Fibroblast of lung (primary cell): ENCODE data around the gene INPP5A. TPM values are rescaled to one million over a fixed set of nuclear protein-coding genes. Genes with fewer than 3 reads are reported as not detected.
A peak's percentile ranks its signal among the peaks of the same experiment; 100 is the strongest.

Source experiments
- DNase-seq, 2 donors: peaks; one replicate each; pipeline versions ENCODE4 v3.0.0 to v3.0.0-alpha.2; 2010; ENCODE audit warnings: low read depth in 2 of 2
- H2AFZ ChIP-seq: 2 replicates; pipeline ENCODE4 v1.5.1; 2012; ENCODE audit warnings: low read length, control low read depth, inconsistent platforms
- H3K27ac ChIP-seq: 2 replicates; pipeline ENCODE4 v1.5.1; 2011; ENCODE audit warnings: low read length, control low read depth; ENCODE audit not compliant: insufficient read depth
- H3K27me3 ChIP-seq: 2 replicates; pipeline ENCODE4 v1.5.1; 2011; ENCODE audit warnings: mild to moderate bottlenecking, low read length; ENCODE audit not compliant: control insufficient read depth, insufficient read depth
- H3K36me3 ChIP-seq: 2 replicates; pipeline ENCODE4 v1.5.1; 2011; ENCODE audit warnings: low read length; ENCODE audit not compliant: control insufficient read depth, insufficient read depth
- H3K4me1 ChIP-seq: 2 replicates; pipeline ENCODE4 v1.5.1; 2011; ENCODE audit warnings: low read length; ENCODE audit not compliant: control insufficient read depth, insufficient read depth; ENCODE audit errors: extremely low read depth
- H3K4me2 ChIP-seq: 2 replicates; pipeline ENCODE4 v1.5.1; 2011; ENCODE audit warnings: low read length, control low read depth; ENCODE audit not compliant: insufficient read depth; ENCODE audit errors: extremely low read depth
- H3K4me3 ChIP-seq, 4 experiments: fragments of 200-600 bp in 1 of 4; sonication (generic) in 1 of 4; replicated peaks in 1 of 4; 2 replicates each; pipeline ENCODE4 v1.5.1; 2011 to 2016; ENCODE audit warnings: low read length in 4 of 4, low read depth in 3 of 4, mild to moderate bottlenecking in 3 of 4, control low read depth in 2 of 4, inconsistent platforms in 1 of 4, mixed read lengths in 1 of 4; ENCODE audit not compliant: insufficient read depth in 1 of 4; ENCODE audit errors: control extremely low read depth in 1 of 4
- H3K79me2 ChIP-seq: 2 replicates; pipeline ENCODE4 v1.5.1; 2012; ENCODE audit warnings: mild to moderate bottlenecking, low read length, inconsistent platforms; ENCODE audit not compliant: control insufficient read depth, insufficient read depth
- H3K9ac ChIP-seq: 2 replicates; pipeline ENCODE4 v1.5.1; 2011; ENCODE audit warnings: mild to moderate bottlenecking, low read length, control low read depth; ENCODE audit not compliant: insufficient read depth
- H3K9me3 ChIP-seq: 2 replicates; pipeline ENCODE4 v1.5.1; 2012; ENCODE audit warnings: low read depth, low read length; ENCODE audit not compliant: control insufficient read depth, insufficient read depth
- H4K20me1 ChIP-seq: 2 replicates; pipeline ENCODE4 v1.5.1; 2011; ENCODE audit warnings: low read length; ENCODE audit not compliant: control insufficient read depth, insufficient read depth; ENCODE audit errors: extremely low read depth
- EZH2 ChIP-seq: IDR thresholded peaks from 2 replicates; pipeline ENCODE4 v1.5.1; 2012; ENCODE audit warnings: low read length, control low read depth, mild to moderate bottlenecking; ENCODE audit errors: missing control alignments
- polyA plus RNA-seq, 2 donors: library from polyadenylated mRNA; depleted of rRNA in 1 of 2; stranded (reverse) in 1 of 2; unstranded in 1 of 2; fragments of >200 nt; gene quantifications; 2 replicates each; pipeline ENCODE4 v1.2.1, GENCODE V29; 2011 to 2012; ENCODE audit warnings: missing spikeins in 1 of 2
- total RNA-seq: library from RNA; depleted of rRNA; stranded (reverse); fragments of >200 nt; gene quantifications from 2 replicates; pipeline ENCODE4 v1.2.1, GENCODE V29; 2014
- TF ChIP-seq, protein P1 (sequence below), 2 donors: IDR thresholded peaks in 1 of 2; conservative IDR thresholded peaks in 1 of 2; 1 replicate in 1 of 2; 2 replicates in 1 of 2; pipeline ENCODE4 v1.5.1; 2011 to 2012; ENCODE audit warnings: low read length in 2 of 2, control low read depth in 1 of 2, inconsistent platforms in 1 of 2, low read depth in 1 of 2, mild to moderate bottlenecking in 1 of 2

Gene INPP5A
- total and polyA plus RNA-seq, 2 donors (not counting 1 experiment from before 2014, with no cell fraction given), result 24.6 to 39.9 TPM

DNA sequence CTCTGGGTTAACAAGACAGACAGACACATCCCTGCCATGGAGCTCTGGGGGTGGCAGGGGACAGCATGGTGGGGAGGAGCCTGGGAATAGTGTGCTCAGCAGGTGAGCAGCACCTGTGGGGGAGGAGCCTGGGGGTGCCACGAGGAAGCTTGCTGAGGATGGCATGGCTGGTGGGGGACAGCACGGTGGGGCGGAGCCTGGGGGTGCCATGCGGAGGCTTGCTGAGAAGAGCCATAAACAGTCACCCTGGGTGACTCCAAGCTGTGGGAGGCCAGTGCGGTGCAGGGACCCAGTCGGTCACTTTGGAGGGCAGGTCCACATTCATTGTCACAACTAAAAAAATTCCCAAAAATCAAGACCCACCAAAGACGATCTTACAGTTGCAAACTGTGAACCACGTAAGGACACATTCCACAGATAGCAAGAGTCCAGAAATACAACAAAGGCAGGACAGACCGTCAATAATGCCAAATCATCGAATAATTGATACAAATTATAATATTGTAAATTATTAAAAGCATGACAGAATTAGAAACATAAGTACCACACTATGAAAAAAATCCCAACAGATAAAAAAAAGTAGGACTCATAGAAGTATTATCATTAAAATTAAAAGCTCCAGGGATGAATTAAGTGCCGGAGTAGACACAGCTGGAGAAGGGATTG is 223.9 kb downstream of the INPP5A start:
- Histone ChIP-seq H3K9me3 (no peaks in the 10 kb centered on the region), H2AFZ (no peak overlapping the region), H3K27me3 (no peaks in the 10 kb centered on the region), H3K4me2 (no peak overlapping the region), H3K36me3 (no peaks in the 10 kb centered on the region), H4K20me1 (no peaks in the 10 kb centered on the region), H3K4me1 (no peaks in the 10 kb centered on the region), H3K79me2 (no peaks in the 10 kb centered on the region), H3K4me3 (no peak overlapping the region), H3K9ac (no peak overlapping the region), H3K27ac (no peak overlapping the region)
- TF ChIP-seq, protein P1, sequence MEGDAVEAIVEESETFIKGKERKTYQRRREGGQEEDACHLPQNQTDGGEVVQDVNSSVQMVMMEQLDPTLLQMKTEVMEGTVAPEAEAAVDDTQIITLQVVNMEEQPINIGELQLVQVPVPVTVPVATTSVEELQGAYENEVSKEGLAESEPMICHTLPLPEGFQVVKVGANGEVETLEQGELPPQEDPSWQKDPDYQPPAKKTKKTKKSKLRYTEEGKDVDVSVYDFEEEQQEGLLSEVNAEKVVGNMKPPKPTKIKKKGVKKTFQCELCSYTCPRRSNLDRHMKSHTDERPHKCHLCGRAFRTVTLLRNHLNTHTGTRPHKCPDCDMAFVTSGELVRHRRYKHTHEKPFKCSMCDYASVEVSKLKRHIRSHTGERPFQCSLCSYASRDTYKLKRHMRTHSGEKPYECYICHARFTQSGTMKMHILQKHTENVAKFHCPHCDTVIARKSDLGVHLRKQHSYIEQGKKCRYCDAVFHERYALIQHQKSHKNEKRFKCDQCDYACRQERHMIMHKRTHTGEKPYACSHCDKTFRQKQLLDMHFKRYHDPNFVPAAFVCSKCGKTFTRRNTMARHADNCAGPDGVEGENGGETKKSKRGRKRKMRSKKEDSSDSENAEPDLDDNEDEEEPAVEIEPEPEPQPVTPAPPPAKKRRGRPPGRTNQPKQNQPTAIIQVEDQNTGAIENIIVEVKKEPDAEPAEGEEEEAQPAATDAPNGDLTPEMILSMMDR (conservative IDR thresholded peaks at IDR 0.05 in 1 of 2, IDR thresholded peaks at IDR 0.05 in 1 of 2; ENCODE audit: low read depth in 1 of 2, low read length in 2 of 2), result no peak
- no peak for TF ChIP-seq EZH2
- no peak for DNase-seq

DNA sequence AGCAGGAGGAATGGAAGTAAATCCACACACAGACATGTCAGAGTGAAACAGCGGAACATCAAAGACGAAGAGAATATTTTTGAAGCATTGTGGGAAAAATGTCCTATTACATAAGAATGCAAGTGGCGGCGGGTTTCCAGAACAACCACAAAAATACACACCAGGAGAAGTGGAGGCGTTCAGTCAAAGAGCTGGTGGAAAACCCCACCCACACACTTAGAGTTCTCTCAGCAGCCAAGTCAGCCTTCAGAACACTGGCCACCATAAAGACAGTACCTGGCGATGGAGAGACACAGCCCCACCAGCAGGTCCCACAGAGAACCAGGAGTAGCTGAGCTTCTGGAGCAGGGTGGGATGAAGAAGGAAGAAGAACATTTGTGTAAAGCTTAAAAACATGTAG is 224.7 kb downstream of the INPP5A start:
- no peak overlapping the region for H3K9ac ChIP-seq
- H3K27ac ChIP-seq, result no peak overlapping the region
- H3K9me3 ChIP-seq, result no peaks in the 10 kb centered on the region
- no peaks in the 10 kb centered on the region for H3K4me1 ChIP-seq
- TF ChIP-seq, protein P1 (conservative IDR thresholded peaks at IDR 0.05 in 1 of 2, IDR thresholded peaks at IDR 0.05 in 1 of 2; ENCODE audit: low read depth in 1 of 2, low read length in 2 of 2), result no peak
- no peak for TF ChIP-seq EZH2
- no peak overlapping the region for H2AFZ ChIP-seq
- H3K27me3 ChIP-seq, result no peaks in the 10 kb centered on the region
- H3K36me3 ChIP-seq, result no peaks in the 10 kb centered on the region
- H3K4me2 ChIP-seq, result no peak overlapping the region
- H4K20me1 ChIP-seq, result no peaks in the 10 kb centered on the region
- no peak overlapping the region for H3K4me3 ChIP-seq
- peak in 1 of 2 donors; percentile 23 for DNase-seq
- H3K79me2 ChIP-seq, result no peaks in the 10 kb centered on the region

DNA sequence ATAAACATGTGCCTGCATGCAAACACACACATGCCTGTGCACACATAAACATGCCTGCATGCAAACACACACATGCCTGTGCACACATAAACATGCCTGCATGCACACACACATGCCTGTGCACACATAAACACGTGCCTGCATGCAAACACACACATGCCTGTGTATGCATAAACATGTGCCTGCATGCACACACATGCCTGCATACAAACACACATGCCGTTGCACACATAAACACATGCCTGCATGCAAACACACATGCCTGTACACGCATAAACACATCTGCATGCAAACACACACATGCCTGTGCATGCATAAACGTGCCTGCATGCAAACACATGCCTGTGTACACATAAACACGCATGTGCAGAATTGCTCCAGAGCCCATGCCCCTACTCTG is 226.0 kb downstream of the INPP5A start:
- Histone ChIP-seq H3K4me2 (no peak overlapping the region), H3K4me3 (no peak overlapping the region), H3K27ac (no peak overlapping the region), H2AFZ (no peak overlapping the region), H3K79me2 (no peaks in the 10 kb centered on the region), H4K20me1 (no peaks in the 10 kb centered on the region), H3K4me1 (no peaks in the 10 kb centered on the region), H3K9me3 (no peaks in the 10 kb centered on the region), H3K27me3 (no peaks in the 10 kb centered on the region), H3K9ac (no peak overlapping the region), H3K36me3 (no peaks in the 10 kb centered on the region)
- no peak for TF ChIP-seq EZH2
- TF ChIP-seq, protein P1 (conservative IDR thresholded peaks at IDR 0.05 in 1 of 2, IDR thresholded peaks at IDR 0.05 in 1 of 2; ENCODE audit: low read depth in 1 of 2, low read length in 2 of 2), result no peak
- no peak for DNase-seq
